ENCODE data around the gene FLOT1. TPM values are rescaled to one million over a fixed set of nuclear protein-coding genes. Genes with fewer than 3 reads are reported as not detected.
A peak's percentile ranks its signal among the peaks of the same experiment; 100 is the strongest.
"Not testable (repeated sequence)": the region's sequence is repeated elsewhere in the genome, so short reads cannot be mapped to it uniquely, and the experiment has no call there.

Gene FLOT1
- total RNA-seq, 1 donor from 2014 or later: 175 TPM

- no peak for DNase-seq (ENCODE audit: low read depth)
Measured at GRCh38 chr6:30767944-30768301, 25.4 kb upstream of the FLOT1 start.

- no peak for DNase-seq (ENCODE audit: low read depth)
Measured at GRCh38 chr6:30767158-30767943, 24.9 kb upstream of the FLOT1 start.

- no peak for DNase-seq (ENCODE audit: low read depth)
Measured at GRCh38 chr6:30766461-30767157, 24.1 kb upstream of the FLOT1 start.

GRCh38 chr6:30765495-30765894 is 23.0 kb upstream of the FLOT1 start:
- DNase-seq (ENCODE audit: low read depth): not testable (repeated sequence)

- DNase-seq (ENCODE audit: low read depth): not testable (repeated sequence)
Measured at GRCh38 chr6:30764490-30765043, 22.1 kb upstream of the FLOT1 start.

- no peak for DNase-seq (ENCODE audit: low read depth)
Measured at GRCh38 chr6:30763618-30764489, 21.4 kb upstream of the FLOT1 start.

GRCh38 chr6:30763155-30763617 is 20.7 kb upstream of the FLOT1 start:
- DNase-seq (ENCODE audit: low read depth): no peak

- DNase-seq (ENCODE audit: low read depth): no peak
Measured at GRCh38 chr6:30761791-30762429, 19.4 kb upstream of the FLOT1 start.

GRCh38 chr6:30760549-30760948 is 18.1 kb upstream of the FLOT1 start:
- no peak for DNase-seq (ENCODE audit: low read depth)

GRCh38 chr6:30759575-30760239 is 17.2 kb upstream of the FLOT1 start:
- peak; percentile 92 for DNase-seq (ENCODE audit: low read depth)

GRCh38 chr6:30757261-30757904 is 14.9 kb upstream of the FLOT1 start:
- DNase-seq (ENCODE audit: low read depth): no peak

- not testable (repeated sequence) for DNase-seq (ENCODE audit: low read depth)
Measured at GRCh38 chr6:30756405-30757003, 14.0 kb upstream of the FLOT1 start.

- no peak for DNase-seq (ENCODE audit: low read depth)
Measured at GRCh38 chr6:30754631-30755030, 12.1 kb upstream of the FLOT1 start.

- DNase-seq (ENCODE audit: low read depth): peak; percentile 100
Measured at GRCh38 chr6:30752157-30752927, 9.9 kb upstream of the FLOT1 start.

GRCh38 chr6:30750379-30750668 is 7.8 kb upstream of the FLOT1 start:
- DNase-seq (ENCODE audit: low read depth): no peak

GRCh38 chr6:30749554-30750378 is 7.3 kb upstream of the FLOT1 start:
- no peak for DNase-seq (ENCODE audit: low read depth)

GRCh38 chr6:30748851-30749540 is 6.5 kb upstream of the FLOT1 start:
- DNase-seq (ENCODE audit: low read depth): no peak
